Measurements from ENCODE around the gene TXNDC11.

GRCh38 chr16:11737713-11738112, 4.9 kb downstream of the TXNDC11 start:
- TF ChIP-seq SREBF2 (IDR thresholded peaks at IDR 0.05; ENCODE audit: low read length) (no peak), BMI1 (IDR thresholded peaks at IDR 0.05; ENCODE audit: borderline replicate concordance) (no peak), CTCF (IDR thresholded peaks at IDR 0.05 in 2 of 3, conservative IDR thresholded peaks at IDR 0.05 in 1 of 3; ENCODE audit: control insufficient read depth in 2 of 3, extremely low read depth in 1 of 3, insufficient read depth in 1 of 3, low read depth in 3 of 3, low read length in 3 of 3) (no peak), CREM (IDR thresholded peaks at IDR 0.05; ENCODE audit: low read depth) (no peak), PAX5 (IDR thresholded peaks at IDR 0.05; ENCODE audit: borderline replicate concordance, low read depth, low read length) (no peak), NFIC (IDR thresholded peaks at IDR 0.05; ENCODE audit: low read depth, low read length) (no peak), HCFC1 (IDR thresholded peaks at IDR 0.05; ENCODE audit: low read length) (no peak), CHD1 (IDR thresholded peaks at IDR 0.05; ENCODE audit: low read depth, low read length) (no peak)
- TF ChIP-seq, protein P1, sequence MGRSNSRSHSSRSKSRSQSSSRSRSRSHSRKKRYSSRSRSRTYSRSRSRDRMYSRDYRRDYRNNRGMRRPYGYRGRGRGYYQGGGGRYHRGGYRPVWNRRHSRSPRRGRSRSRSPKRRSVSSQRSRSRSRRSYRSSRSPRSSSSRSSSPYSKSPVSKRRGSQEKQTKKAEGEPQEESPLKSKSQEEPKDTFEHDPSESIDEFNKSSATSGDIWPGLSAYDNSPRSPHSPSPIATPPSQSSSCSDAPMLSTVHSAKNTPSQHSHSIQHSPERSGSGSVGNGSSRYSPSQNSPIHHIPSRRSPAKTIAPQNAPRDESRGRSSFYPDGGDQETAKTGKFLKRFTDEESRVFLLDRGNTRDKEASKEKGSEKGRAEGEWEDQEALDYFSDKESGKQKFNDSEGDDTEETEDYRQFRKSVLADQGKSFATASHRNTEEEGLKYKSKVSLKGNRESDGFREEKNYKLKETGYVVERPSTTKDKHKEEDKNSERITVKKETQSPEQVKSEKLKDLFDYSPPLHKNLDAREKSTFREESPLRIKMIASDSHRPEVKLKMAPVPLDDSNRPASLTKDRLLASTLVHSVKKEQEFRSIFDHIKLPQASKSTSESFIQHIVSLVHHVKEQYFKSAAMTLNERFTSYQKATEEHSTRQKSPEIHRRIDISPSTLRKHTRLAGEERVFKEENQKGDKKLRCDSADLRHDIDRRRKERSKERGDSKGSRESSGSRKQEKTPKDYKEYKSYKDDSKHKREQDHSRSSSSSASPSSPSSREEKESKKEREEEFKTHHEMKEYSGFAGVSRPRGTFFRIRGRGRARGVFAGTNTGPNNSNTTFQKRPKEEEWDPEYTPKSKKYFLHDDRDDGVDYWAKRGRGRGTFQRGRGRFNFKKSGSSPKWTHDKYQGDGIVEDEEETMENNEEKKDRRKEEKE (IDR thresholded peaks at IDR 0.05), result no peak
